Duodenal mucosa (tissue), 2 donors: Measurements from ENCODE around the gene RLIM.
A peak's percentile ranks its signal among the peaks of the same experiment; 100 is the strongest.

ENCODE experiments used
- H3K27ac ChIP-seq: one replicate; pipeline ENCODE4 v1.7.0; 2013; ENCODE audit warnings: low read depth, low read length
- H3K27me3 ChIP-seq, 2 donors: one replicate each; pipeline ENCODE4 v1.7.0; 2013; ENCODE audit warnings: low read length in 2 of 2, control low read depth in 1 of 2; ENCODE audit not compliant: insufficient read depth in 2 of 2, control insufficient read depth in 1 of 2
- H3K36me3 ChIP-seq, 2 donors: one replicate each; pipeline ENCODE4 v1.7.0; 2013; ENCODE audit warnings: low read length in 2 of 2, control low read depth in 1 of 2; ENCODE audit not compliant: insufficient read depth in 2 of 2, control insufficient read depth in 1 of 2
- H3K4me1 ChIP-seq, 2 donors: one replicate each; pipeline ENCODE4 v1.7.0; 2013; ENCODE audit warnings: low read length in 2 of 2, control low read depth in 1 of 2; ENCODE audit not compliant: insufficient read depth in 2 of 2, control insufficient read depth in 1 of 2
- H3K4me3 ChIP-seq, 2 donors: one replicate each; pipeline ENCODE4 v1.7.0; 2013; ENCODE audit warnings: low read length in 2 of 2, low read depth in 1 of 2
- H3K9ac ChIP-seq, 2 donors: one replicate each; pipeline ENCODE4 v1.7.0; 2013; ENCODE audit warnings: low read length in 2 of 2, low read depth in 1 of 2
- H3K9me3 ChIP-seq, 2 donors: one replicate each; pipeline ENCODE4 v1.7.0; 2013; ENCODE audit warnings: low read length in 2 of 2, control low read depth in 1 of 2; ENCODE audit not compliant: control insufficient read depth in 1 of 2

Gene RLIM

GRCh38 chrX:74536832-74537371 lies 77.5 kb downstream of the RLIM start:
- H3K4me3 ChIP-seq, result peak overlapping the region; percentile 66 to 71

GRCh38 chrX:74536152-74536831 lies 78.1 kb downstream of the RLIM start:
- Histone ChIP-seq H3K27me3 (no peaks in the 10 kb centered on the region), H3K4me3 (peak overlapping the region; percentile 66 to 71), H3K9me3 (no peaks in the 10 kb centered on the region), H3K9ac (peak overlapping the region; percentile 66 to 86), H3K4me1 (peaks cover 0 to 9% of the 10 kb centered on the region in 2 donors), H3K36me3 (no peaks in the 10 kb centered on the region), H3K27ac (peak overlapping the region; percentile 75)

More at GRCh38 chrX:74536832-74537371, 77.5 kb downstream of the RLIM start:
- no peaks in the 10 kb centered on the region for H3K36me3 ChIP-seq
- H3K9me3 ChIP-seq, result no peaks in the 10 kb centered on the region
- peak overlapping the region; percentile 6 to 51 for H3K9ac ChIP-seq
- H3K4me1 ChIP-seq, result peaks cover 0 to 9% of the 10 kb centered on the region in 2 donors
- H3K27ac ChIP-seq, result peak overlapping the region; percentile 56
- no peaks in the 10 kb centered on the region for H3K27me3 ChIP-seq

GRCh38 chrX:74535408-74536151 lies 78.8 kb downstream of the RLIM start:
- peak overlapping the region; percentile 75 for H3K27ac ChIP-seq
- no peaks in the 10 kb centered on the region for H3K36me3 ChIP-seq
- no peaks in the 10 kb centered on the region for H3K9me3 ChIP-seq
- H3K27me3 ChIP-seq, result no peaks in the 10 kb centered on the region
- peak overlapping the region; percentile 66 to 71 for H3K4me3 ChIP-seq
- H3K4me1 ChIP-seq, result peaks cover 0 to 9% of the 10 kb centered on the region in 2 donors
- peak overlapping the region; percentile 66 to 86 for H3K9ac ChIP-seq
